AG04450 (cell line): ENCODE measurements around the gene GALK1. TPM values are rescaled to one million over a fixed set of nuclear protein-coding genes. Genes with fewer than 3 reads are reported as not detected.

ENCODE experiments used
- CTCF ChIA-PET: fragments of 300-600, 350-600 bp; formaldehyde crosslinking; extraction: SDS; loops from one replicate; lab custom pipeline; 2022; ENCODE audit warnings: antibody characterized with exemption, inconsistent platforms; lab: Charles Lee
- POLR2A ChIA-PET: fragments of 350-600 bp; formaldehyde crosslinking; extraction: SDS; loops from one replicate; lab custom pipeline; 2021; ENCODE audit warnings: antibody characterized with exemption, inconsistent platforms; lab: Yijun Ruan, JAX
- DNase-seq: peaks from one replicate; pipeline ENCODE4 v3.0.0-alpha.2; 2011; ENCODE audit warnings: low read depth, low spot score
- H3K27ac ChIP-seq: one replicate; pipeline ENCODE4 v1.5.1; 2012; ENCODE audit warnings: low read depth, low read length, control low read depth
- H3K27me3 ChIP-seq: one replicate; pipeline ENCODE4 v1.6.0; 2012; ENCODE audit warnings: low read length; ENCODE audit not compliant: control insufficient read depth, insufficient read depth
- H3K4me3 ChIP-seq: 2 replicates; pipeline ENCODE4 v1.5.1; 2011; ENCODE audit warnings: mild to moderate bottlenecking, low read depth, low read length, control low read depth
- H3K9me3 ChIP-seq: 2 replicates; pipeline ENCODE4 v1.5.1; 2012; ENCODE audit warnings: low read length; ENCODE audit not compliant: control insufficient read depth, insufficient read depth
- CTCF ChIP-seq: IDR thresholded peaks from 2 replicates; pipeline ENCODE4 v1.5.1; 2011; ENCODE audit warnings: low read depth, low read length, control low read depth, inconsistent platforms
- polyA plus RNA-seq: library from polyadenylated mRNA; depleted of rRNA; stranded (reverse); fragments of >200 nt; gene quantifications from 2 replicates; pipeline ENCODE4 v1.2.3, GENCODE V29; 2011; rRNA removed

The GALK1 gene
- polyA plus RNA-seq, 1 experiment: 12.4 TPM

- no peak for DNase-seq
- H3K27ac ChIP-seq: no peak within 1 kb of the TSS
- ChIA-PET CTCF (interaction anchor here (1.0 kb wide), 1 partner anchor 27 kb away, joined by 3 read pairs; no protein-coding TSS in a partner anchor), POLR2A (interaction anchor here (0.6 kb wide), 1 partner anchor 16 kb away, joined by 3 read pairs; no protein-coding TSS in a partner anchor)
- H3K9me3 ChIP-seq: no peaks in the 10 kb centered on the region; the same call in 1 of the 2 replicates
- TF ChIP-seq CTCF: no peak
- peaks cover 43% of the 10 kb centered on the region for H3K27me3 ChIP-seq
- H3K4me3 ChIP-seq: peak within 1 kb of the TSS; percentile 25; the same call in 1 of the 2 replicates
Observed at GRCh38 chr17:75720656-75721462, 44.1 kb downstream of the GALK1 start, which contains the start of gene ITGB4. TSS of gene ITGB4 (plus strand) at chr17:75721459. CDS start at chr17:75724704, 3,245 bp downstream.

GRCh38 chr17:75719732-75720131 is 45.3 kb downstream of the GALK1 start:
- H3K9me3 ChIP-seq: no peaks in the 10 kb centered on the region; the same call in 1 of the 2 replicates
- H3K27ac ChIP-seq: no peak overlapping the region
- TF ChIP-seq CTCF: no peak
- peaks cover 43% of the 10 kb centered on the region for H3K27me3 ChIP-seq
- no peak for DNase-seq
- ChIA-PET POLR2A (no interaction called here), CTCF (interaction anchor here (1.4 kb wide), 1 partner anchor 28 kb away, joined by 8 read pairs; no protein-coding TSS in a partner anchor)
- H3K4me3 ChIP-seq: no peak overlapping the region

- no peaks in the 10 kb centered on the region for H3K27me3 ChIP-seq
- POLR2A ChIA-PET: no interaction called here
- no peak overlapping the region for H3K27ac ChIP-seq
- H3K4me3 ChIP-seq: no peak overlapping the region
- no peaks in the 10 kb centered on the region for H3K9me3 ChIP-seq
- TF ChIP-seq CTCF: no peak
- no peak for DNase-seq
- CTCF ChIA-PET: interaction anchor here (2.9 kb wide), 1 partner anchor 79 kb away, joined by 11 read pairs; the partner anchor contains the start of gene SMIM5
Observed at GRCh38 chr17:75712446-75712845, 52.5 kb downstream of the GALK1 start.

Other genes with a start within 250 kb of the GALK1 start
- 1.9 and 2.8 TPM in 2 replicates for gene CASKIN2, start 249.7 kb downstream of the GALK1 start, polyA plus RNA-seq
- gene TSEN54, start 248.7 kb downstream of the GALK1 start, polyA plus RNA-seq: 8.8 and 10.9 TPM in 2 replicates
- gene LLGL2, start 239.5 kb downstream of the GALK1 start, polyA plus RNA-seq: 0.19 and 0.24 TPM in 2 replicates
- 0.52 and 0.79 TPM in 2 replicates for gene MYO15B, start 177.4 kb downstream of the GALK1 start, polyA plus RNA-seq
- gene SMIM5, start 131.8 kb downstream of the GALK1 start, polyA plus RNA-seq: not detected in 2 replicates
- 9.3 and 11.9 TPM in 2 replicates for gene RECQL5, start 98.0 kb downstream of the GALK1 start, polyA plus RNA-seq
- gene SAP30BP, start 97.9 kb downstream of the GALK1 start, polyA plus RNA-seq: 74.2 and 75.4 TPM in 2 replicates
- gene ITGB4, start 43.7 kb downstream of the GALK1 start, polyA plus RNA-seq: 0.21 and 0.31 TPM in 2 replicates
- gene UNK, start 19.6 kb upstream of the GALK1 start, polyA plus RNA-seq: 11.1 and 11.4 TPM in 2 replicates
- gene UNC13D, start 79.2 kb upstream of the GALK1 start, polyA plus RNA-seq: 0.11 and 0.16 TPM in 2 replicates
- gene WBP2, start 90.1 kb upstream of the GALK1 start, polyA plus RNA-seq: 33.3 and 35.3 TPM in 2 replicates
- gene TRIM47, start 113.4 kb upstream of the GALK1 start, polyA plus RNA-seq: 5.7 and 9.2 TPM in 2 replicates
- gene TRIM65, start 131.8 kb upstream of the GALK1 start, polyA plus RNA-seq: 6.5 and 8.7 TPM in 2 replicates
- 16.6 and 21.9 TPM in 2 replicates for gene MRPL38, start 139.7 kb upstream of the GALK1 start, polyA plus RNA-seq
- 2.5 and 4.0 TPM in 2 replicates for gene FBF1, start 175.8 kb upstream of the GALK1 start, polyA plus RNA-seq
- gene ACOX1, start 214.0 kb upstream of the GALK1 start, polyA plus RNA-seq: 30.7 and 32.8 TPM in 2 replicates
- 9.1 and 11.5 TPM in 2 replicates for gene TEN1, start 214.0 kb upstream of the GALK1 start, polyA plus RNA-seq
- 2.7 and 2.9 TPM in 2 replicates for gene CDK3, start 235.7 kb upstream of the GALK1 start, polyA plus RNA-seq